ENCODE measurements around the gene SEH1L. TPM values are rescaled to one million over a fixed set of nuclear protein-coding genes. Genes with fewer than 3 reads are reported as not detected.
A peak's percentile ranks its signal among the peaks of the same experiment; 100 is the strongest.
"Not testable (repeated sequence)": the region's sequence is repeated elsewhere in the genome, so short reads cannot be mapped to it uniquely, and the experiment has no call there.

Gene SEH1L, protein sequence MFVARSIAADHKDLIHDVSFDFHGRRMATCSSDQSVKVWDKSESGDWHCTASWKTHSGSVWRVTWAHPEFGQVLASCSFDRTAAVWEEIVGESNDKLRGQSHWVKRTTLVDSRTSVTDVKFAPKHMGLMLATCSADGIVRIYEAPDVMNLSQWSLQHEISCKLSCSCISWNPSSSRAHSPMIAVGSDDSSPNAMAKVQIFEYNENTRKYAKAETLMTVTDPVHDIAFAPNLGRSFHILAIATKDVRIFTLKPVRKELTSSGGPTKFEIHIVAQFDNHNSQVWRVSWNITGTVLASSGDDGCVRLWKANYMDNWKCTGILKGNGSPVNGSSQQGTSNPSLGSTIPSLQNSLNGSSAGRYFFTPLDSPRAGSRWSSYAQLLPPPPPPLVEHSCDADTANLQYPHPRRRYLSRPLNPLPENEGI
- 17.8 and 27.0 TPM in 2 replicates for total RNA-seq
- polyA plus RNA-seq (2012): 23.8 TPM

DNA sequence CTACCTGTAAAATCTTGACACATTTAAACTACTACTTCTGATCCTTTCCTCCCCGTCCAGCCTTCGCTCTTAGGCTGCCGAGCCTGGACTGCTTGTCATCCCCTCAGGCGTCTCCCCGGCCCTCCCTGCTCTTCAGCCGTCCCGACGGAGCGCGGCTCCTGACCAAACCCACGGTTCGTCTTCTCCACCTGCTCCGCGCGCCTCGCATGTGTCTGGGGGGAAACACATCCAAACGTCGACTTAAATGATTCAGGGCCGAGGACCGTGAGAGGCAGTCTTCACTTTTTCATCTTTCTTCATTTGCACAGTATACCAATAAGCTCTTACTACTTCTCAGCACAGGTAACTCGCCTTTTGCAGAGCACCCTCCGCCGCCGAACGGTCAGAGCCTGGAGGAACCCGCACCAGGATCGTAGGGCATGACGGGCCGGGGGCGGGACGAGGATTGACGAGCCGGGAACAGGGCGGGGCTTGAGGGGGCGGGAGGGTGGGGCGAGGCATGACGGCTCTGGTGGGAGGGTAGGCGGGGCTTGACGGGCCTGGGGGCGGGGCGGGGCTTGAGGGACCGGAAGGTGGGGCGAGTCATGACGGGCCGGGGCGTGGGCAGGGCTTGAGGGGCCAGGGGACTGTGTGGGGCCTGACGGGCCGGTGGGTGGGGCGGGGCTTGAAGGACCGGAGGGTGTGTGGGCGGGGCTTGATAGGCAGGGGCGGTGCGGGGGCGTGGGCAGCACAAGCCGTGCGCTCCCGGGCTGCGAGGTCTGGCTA lies at the start of gene SEH1L:
SEH1L (plus strand) TSS at position 727 of the 765 bp plus-strand sequence. CDS start 111 bp downstream, outside the sequence.
- peak; percentile 97 for DNase-seq (ENCODE audit: low read depth)

DNA sequence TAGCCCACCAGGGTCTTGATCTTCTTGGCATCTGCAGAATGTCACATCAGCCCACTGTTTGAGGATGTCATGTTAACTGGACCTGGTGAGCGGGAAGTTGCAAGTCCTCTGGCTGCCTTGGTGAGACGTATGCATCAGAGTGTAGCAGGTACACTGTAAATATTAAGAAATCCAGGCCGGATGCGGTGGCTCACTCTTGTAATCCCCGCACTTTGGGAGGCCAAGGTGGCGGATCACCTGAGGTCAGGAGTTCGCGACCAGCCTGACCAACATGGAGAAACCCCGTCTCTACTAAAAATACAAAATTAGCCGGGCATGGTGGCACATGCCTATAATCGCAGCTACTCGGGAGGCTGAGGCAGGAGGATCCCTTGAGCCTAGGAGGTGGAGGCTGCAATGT lies 46.6 kb upstream of the SEH1L start:
- DNase-seq (ENCODE audit: low read depth): not testable (repeated sequence)

DNA sequence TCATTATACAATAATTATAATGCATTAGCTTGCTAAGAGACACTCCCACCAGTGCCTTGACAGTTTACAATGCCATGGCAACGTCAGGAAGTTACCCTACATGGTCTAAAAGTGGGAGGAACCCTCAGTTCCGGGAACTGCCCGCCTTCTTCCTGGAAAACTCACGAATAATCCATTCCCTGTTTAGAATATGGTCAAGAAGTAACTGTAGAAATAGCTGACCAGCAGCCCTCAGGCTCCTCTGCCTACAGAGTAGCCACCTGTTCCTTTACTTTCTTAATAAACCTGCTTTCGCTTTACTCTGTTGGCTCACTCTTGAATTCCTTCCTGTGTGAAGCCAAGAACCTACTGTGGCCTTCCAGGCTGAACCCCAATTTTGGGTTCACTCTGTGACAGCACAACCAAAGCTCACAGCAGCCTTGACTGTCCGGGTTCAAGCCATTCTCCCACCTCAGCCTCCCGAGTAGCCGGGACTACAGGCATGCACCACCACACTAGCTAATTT lies 43.7 kb upstream of the SEH1L start:
- peak; percentile 14 for DNase-seq (ENCODE audit: low read depth)

DNA sequence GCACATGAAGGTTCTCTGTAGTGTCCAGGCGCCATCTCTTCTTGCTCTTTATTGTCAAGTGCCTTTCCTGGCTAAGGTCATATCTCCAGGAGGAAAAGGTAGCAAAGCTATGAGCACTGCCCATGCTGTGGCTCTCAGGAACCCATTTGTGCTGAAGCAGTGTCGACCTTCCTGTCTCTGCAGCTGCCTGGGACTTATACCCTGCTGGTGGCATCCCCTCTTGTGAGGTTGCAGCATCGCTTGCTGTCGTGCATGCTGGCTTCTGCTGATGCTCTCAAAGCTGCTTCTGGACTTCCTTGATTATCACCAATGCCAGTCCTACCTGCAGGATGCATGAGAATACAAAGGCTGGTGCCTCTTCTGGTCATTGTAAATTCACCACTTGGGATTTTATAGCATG lies 41.7 kb upstream of the SEH1L start:
- DNase-seq (ENCODE audit: low read depth): no peak

DNA sequence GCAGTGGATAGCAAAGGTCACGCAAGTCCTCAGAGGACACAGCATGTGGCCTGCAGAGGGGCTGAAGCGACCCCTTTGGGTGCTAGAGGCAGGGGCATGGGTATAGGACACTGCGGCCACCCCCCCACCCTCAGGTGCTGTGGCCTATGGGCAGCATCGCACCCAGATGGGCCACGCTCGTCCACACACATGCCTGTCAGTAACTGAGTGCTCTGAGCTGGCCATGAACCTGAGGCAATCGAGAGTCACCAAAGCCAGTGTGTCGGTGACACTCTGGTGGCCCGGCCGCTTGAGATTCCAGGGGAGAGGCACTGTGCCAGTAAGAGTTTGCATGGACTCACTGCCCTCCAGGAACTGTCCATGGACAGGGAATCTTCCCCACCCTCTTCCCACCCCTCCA lies 41.0 kb upstream of the SEH1L start:
- DNase-seq (ENCODE audit: low read depth): no peak

DNA sequence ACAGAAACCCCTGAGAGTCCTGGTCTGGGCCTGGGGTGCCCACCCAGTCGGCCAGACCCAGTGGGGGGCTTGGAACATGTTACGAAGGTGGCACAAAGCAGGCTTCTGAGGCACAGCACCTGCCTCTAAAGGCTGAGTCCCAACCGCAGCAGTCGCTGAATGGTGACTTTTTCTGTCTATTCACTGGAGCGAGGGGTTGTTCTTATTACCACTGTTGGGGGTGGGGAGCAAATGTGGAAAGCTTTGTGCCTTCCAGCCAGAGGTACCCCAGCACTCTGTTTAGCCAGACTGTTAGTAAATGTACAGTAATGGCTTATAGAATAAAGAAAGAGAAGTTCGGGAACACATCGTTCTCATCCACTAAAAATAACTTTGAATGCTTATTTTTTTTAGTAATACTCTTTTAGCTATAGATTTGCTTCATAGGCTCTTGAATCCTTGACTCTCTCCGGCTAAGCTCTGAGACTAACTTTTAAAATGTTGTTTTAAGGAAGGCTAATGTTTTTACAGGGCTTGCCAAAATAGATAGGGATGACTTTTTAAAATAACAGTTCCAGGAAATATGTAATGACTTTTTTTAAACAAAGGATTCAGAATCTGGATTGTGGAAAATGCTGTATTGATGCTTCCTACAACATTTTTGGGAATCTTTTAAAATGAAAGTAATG lies 40.4 kb upstream of the SEH1L start:
- no peak for DNase-seq (ENCODE audit: low read depth)

DNA sequence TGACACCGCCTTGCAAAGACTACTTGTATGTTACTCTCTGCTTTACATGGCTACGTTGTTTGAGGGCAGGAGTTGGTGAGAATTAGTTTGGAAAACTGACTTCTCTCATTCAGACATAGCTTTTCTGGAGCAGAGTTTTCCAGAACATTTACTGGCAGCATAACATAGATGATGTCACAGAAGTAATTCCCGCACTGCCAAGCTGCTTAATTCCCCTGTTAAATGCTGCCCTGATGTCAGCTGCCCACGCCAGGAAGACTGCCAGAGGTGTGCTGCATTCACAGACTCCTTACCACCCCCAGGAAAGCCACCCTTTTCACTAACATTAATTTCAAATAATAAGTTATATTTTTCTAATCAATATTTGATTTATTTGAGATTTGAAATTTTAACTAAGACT lies 39.1 kb upstream of the SEH1L start:
- DNase-seq (ENCODE audit: low read depth): no peak

DNA sequence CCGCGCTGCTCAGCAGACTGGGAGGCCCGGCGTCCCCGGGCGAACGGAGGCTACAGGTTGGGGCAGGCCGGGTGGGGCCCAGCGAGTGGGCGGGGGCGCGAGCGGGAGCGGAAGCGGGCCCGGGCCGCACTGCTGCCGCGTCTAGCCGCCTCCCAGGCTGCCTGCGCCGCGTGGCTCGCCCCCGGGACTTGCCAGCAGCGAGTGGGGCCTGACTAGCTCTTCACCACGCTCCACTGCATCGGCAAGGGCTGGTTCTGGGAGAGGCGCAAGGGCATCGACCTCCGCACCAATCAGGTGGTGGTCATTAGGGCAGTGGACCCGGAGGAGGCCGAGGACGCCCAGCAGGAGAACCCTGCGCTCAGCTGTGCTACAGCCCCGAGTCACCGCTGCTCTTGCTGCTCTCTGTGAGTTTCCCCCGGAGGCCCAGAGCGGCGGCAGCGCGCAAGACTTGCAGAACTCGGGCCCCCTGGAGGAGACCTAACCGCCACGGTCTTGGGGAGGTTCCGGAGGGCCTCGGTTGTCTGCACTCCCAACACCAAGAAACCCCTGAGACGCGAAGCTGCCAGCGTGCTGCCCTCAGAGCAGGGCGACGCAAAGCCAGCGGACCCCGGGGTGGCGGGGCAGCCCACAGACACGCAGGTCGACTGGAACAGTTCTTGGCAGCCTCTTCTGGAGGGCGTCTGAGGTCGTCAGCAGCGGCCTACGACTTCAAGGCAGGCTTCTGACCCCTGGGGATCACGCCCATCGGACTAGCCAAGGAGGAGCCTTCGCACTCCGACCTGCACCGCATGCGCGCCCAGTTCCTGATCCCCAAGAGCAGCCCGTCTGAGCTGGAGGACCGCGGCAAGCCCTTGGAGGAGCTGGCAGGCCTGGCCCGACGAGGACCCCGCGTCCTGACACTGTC lies 36.5 kb upstream of the SEH1L start:
- no peak for DNase-seq (ENCODE audit: low read depth)

DNA sequence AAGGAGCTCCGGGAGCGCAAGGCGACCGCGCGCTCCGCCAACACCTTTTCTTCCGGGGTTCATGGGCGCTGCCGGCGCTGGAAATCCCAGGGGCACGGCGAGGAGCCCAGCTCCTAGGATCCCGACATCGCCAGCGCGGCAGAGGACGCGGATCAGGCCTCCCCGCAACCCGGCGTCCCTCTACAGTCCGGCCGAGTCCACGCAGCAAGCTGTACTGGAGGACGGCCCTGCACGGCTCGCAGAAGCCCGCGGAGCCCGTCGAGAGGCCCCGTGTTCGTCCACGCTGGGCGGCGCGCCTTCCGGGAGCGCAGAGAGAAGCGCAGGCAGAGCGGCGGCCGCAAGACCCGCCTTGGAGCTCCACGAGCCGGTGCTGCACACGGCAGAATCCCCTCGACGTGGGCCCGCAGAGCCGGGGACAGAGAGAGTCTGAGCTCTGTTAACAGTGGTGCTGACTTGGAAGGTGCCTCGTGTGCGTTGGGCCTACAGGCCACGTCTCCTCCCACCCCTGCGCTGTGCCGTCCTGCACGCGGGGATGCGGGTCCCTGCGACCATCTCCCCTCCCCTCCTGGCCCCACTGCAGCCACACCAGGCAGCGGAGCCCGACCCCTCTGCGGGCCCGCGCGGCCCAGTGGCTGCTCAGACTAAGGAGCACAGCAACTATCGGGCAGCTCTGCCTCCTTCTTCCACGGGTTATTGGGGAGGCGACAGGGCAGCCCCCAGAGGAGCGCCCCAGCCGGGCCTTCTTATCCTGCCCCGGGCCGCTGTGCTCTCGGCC lies 35.7 kb upstream of the SEH1L start:
- no peak for DNase-seq (ENCODE audit: low read depth)

DNA sequence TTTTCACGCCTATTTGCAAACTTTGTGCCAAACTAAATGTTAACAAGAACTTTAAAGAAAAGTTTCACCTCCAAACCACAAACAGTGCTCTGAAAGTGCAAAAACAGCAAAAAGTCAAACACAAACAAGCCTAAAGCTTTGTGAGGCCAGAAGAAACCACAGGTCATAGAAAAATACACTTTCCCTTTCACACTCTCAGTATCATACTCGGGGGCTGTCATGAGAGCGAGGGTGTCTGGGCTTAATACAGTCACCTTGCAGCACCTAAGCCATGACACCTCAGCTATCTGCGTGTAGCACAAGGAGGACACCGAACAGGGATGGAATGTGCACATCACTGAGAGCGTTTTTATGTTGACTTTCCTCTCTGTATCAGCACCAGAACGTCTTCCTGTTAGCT lies 26.6 kb upstream of the SEH1L start:
- DNase-seq (ENCODE audit: low read depth): no peak

DNA sequence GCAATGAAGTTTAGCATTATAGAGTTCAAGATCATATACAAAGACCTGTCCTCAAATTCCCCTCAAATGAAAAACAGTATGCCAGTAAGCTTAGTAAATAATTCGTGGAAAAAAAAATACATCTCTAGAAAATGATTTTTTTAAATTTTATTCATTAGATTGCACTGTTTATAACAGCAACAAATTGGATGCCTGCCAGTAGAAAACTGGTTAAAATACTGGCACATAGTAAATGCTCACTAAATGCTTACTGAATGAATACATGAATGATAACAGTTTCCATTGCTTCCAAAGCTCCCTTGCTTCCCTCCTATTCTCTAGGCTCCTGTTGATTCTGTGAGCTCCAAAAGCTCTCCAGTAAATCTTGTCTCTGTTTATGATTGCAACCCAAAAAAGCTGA lies 25.5 kb upstream of the SEH1L start:
- no peak for DNase-seq (ENCODE audit: low read depth)

DNA sequence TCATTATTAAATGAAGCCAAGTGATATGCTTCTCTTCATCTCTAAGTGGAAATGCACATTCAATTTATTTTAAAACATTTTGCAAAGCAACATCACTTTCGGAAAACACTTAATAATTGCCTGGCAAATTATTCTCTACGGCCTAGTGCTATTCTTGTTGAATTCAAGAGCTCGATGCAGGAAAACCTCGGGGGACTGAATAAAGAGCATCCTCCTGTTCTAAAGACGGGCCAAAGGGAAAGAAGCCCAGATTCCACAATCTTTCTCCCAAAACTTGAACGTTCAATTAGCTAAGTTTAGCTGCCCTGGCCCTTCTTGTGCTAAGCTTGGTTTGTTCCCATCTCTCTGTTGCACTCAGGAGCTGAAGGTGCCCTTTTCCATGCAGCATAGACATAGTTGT lies 23.2 kb upstream of the SEH1L start:
- DNase-seq (ENCODE audit: low read depth): no peak

DNA sequence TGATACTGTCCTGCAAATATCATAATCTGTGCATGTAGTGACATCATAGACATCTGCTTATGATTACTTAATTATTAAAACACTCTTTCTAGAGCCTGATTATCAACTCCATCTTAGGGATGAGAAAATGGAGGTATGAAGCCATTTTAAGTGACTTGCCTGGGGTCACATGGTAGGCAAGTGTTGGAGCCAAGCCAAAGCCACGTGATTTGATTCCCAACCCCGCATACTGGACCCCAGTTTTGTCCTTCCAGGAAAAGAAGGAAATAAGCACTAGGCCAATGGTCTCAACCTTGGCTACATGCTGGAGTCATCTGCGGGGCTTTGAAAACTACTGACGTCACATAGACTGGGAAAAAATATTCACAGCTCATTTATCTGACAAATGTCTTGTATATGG lies 19.6 kb upstream of the SEH1L start:
- no peak for DNase-seq (ENCODE audit: low read depth)

DNA sequence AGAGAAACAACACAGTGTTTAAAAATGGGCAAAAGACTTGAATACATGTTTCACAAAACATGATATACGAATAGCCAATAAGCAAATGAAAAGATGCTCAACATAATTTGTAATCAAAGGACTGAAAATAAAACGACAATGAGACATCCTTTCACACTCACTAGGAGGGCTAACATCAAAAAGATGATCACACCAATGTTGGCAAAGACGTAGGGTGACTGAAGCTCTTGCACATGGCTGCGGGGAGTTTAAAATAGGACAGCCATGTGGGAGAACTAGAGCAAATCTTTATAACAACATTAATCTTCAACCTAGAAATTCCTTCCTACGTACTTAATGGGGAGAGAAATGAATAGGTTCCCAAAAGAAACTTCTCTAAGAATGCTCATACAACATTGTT lies 19.2 kb upstream of the SEH1L start:
- no peak for DNase-seq (ENCODE audit: low read depth)

DNA sequence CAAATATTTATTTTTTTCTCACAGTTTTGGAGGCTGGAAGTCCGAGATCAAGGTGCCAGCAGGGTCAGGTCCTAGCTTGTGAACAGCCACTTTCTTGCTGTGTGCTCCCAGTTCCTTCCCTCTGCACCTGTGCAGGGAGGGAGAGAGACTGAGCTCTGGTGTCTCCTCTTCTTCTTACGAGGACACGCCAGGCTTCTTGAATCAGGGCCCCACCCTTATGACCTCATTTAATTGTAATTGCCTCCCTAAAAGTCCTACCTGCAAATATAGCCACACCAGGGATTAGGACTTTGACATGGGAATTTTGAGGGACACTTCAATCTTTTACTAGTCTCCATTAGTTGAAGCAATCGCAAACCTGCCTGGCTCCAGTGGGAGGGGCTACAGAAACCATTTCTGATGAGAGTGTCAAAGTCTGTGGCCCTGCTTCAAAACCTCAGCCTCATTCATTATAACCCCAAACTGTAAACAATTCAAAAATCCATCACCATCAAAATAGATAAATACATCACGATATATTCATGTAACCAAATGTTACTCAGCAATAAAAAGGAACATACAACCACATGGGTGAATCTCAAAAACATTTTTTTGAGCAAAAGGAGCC lies 18.2 kb upstream of the SEH1L start:
- DNase-seq (ENCODE audit: low read depth): no peak

DNA sequence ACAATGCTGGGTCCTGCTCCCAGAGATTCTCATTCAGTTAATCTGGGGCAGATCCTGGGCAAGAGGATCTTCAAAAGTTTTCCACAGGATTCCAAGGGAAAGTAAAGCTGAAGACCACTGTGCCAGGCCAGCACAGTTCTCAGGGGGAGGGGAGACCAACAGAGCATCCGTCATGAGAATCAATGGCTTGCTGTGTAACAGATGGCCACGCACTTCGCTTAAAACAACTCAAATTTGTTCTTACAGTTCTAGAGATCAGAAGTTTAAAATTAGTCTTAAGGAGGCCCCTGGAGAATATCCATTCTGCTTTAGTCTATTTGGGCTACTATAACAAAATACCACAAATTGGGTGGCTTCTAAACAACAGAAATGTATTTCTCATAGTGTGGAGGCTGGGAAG lies 17.4 kb upstream of the SEH1L start:
- DNase-seq (ENCODE audit: low read depth): no peak

DNA sequence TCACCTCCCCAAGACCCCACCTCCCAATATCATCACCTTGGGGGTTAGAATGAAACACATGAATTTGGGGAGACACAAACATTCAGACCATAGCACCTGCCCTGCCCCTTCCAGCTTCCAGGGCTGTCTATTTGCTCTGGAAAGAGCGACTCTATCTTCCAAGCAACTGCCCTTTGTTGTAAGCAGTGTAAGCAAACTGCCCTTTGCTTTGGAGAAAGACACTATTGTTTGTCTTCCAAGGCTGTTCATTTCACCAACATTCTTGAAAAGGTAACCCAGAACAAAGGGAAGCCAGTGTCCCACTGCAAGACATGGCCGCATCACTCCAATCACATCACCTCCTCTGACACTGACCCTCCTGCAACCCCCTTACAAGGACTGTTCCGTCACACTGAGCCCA lies 16.9 kb upstream of the SEH1L start:
- DNase-seq (ENCODE audit: low read depth): no peak

DNA sequence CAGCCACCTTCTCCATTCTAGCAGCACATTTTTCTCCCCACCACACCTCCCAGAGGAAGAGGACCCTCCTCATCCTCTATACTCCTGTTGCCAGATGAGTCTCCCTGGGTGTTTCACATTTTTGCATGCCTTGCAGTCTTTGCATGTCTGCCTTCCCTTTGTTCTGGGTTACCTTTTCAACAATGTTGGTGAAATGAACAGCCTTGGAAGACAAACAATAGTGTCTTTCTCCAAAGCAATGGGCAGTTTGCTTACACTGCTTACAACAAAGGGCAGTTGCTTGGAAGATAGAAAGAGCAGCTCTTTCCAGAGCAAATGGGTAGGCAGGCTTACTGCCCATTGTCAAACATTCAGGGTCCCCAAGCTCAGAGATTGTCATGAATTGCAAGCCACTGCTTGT lies 14.5 kb upstream of the SEH1L start:
- DNase-seq (ENCODE audit: low read depth): no peak

DNA sequence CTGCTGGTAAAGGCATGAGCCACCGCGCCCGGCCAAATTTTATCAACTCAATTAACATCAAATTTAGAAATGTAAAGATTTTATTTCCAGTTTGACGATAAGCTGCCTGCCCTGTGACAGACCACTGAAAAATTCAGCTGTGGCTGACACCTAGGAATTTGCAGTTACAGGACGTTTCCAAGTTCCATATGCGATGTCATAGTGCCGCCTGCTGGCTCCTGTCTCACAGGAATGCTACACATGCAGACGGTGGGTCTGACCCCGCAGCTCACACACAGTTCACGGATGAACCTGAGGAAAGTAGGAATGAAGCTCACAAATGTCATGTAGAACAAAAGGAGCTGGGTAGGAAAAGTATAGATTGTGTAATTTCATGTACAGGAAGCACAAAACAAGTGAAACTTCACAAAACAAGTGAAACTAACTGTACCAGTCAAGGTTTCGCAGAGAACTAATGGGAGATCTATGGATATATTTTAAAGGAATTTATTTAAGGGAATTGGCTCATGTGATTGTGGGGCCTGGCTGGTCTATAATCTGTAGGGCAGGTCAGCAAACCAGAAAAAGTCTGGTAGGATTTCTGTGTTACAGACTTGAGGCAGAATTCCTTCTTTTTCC lies 13.2 kb upstream of the SEH1L start:
- peak; percentile 83 for DNase-seq (ENCODE audit: low read depth)
